Psoas muscle (tissue), 8 donors: ENCODE results near the gene IHH. TPM values are rescaled to one million over a fixed set of nuclear protein-coding genes. Genes with fewer than 3 reads are reported as not detected.

Source experiments
- ATAC-seq, 4 donors: fragments of 200-7000 bp; cut with Tn5 transposase; one replicate each; pipeline ENCODE4 v1.9.1; 2020; ENCODE audit warnings: moderate library complexity in 3 of 4, mild to moderate bottlenecking in 2 of 4
- DNase-seq, 2 donors: peaks; one replicate each; pipeline ENCODE4 v3.0.0-alpha.2; 2020
- H3K27ac ChIP-seq: fragments of 200-600 bp; one replicate; pipeline ENCODE4 v1.8.0; 2022
- H3K27me3 ChIP-seq, 3 donors: fragments of 200-600 bp in 1 of 3; one replicate each; pipeline versions ENCODE4 v1.6.1 to v1.8.0; 2013 to 2022; ENCODE audit warnings: low read length in 2 of 3, mild to moderate bottlenecking in 2 of 3, moderate library complexity in 1 of 3; ENCODE audit not compliant: insufficient read depth in 3 of 3
- H3K36me3 ChIP-seq, 2 donors: fragments of 200-600 bp in 1 of 2; one replicate each; pipeline versions ENCODE4 v1.6.1 to v1.8.0; 2013 to 2022; ENCODE audit warnings: low read depth in 1 of 2, mild to moderate bottlenecking in 1 of 2, moderate library complexity in 1 of 2; ENCODE audit not compliant: insufficient read depth in 1 of 2
- H3K4me1 ChIP-seq: fragments of 200-600 bp; one replicate; pipeline ENCODE4 v1.8.0; 2022
- H3K4me3 ChIP-seq: fragments of 200-600 bp; one replicate; pipeline ENCODE4 v1.8.0; 2022; ENCODE audit warnings: mild to moderate bottlenecking
- H3K9me3 ChIP-seq: fragments of 200-600 bp; one replicate; pipeline ENCODE4 v1.8.0; 2022
- WGBS, 3 donors: extraction: QIAGEN DNeasy Blood & Tissue Kit; methylation state at CpG; one replicate each; pipeline versions ENCODE4 v1.1.6 to v1.1.7; 2013; 5-methylcytosine and 5-hydroxymethylcytosine counted together
- intact Hi-C, 2 donors: fragments of 100-400 bp; cut with DNase I; formaldehyde crosslinking; loops; one replicate each; pipeline versions ENCODE4 v1.11.0 to v1.14.2; 2022
- polyA plus RNA-seq, 3 donors: library from polyadenylated mRNA; stranded (reverse); fragments of 200-250 nt; gene quantifications; one replicate each; pipeline ENCODE4 v1.2.3, GENCODE V29; 2013
- total RNA-seq, 4 donors: library from RNA; stranded (reverse); fragmentation: NEBNext Ultra II Directional in 2 of 4; extraction: Animal tissue kit (Norgen Biotek cat#: 25700) in 2 of 4; gene quantifications; one replicate each; pipeline versions ENCODE4 v1.2.1 to v1.2.4, GENCODE V29; 2021 to 2023
- TF ChIP-seq, protein P1 (sequence below): fragments of 200-600 bp; IDR thresholded peaks from one replicate; pipeline ENCODE4 v1.8.0; 2022; ENCODE audit warnings: antibody characterized with exemption
- donor health status: healthy with polysubstance abuse.
- donor health status: DM: no; HTN: no; CAD: no; lungs with moderate emphysema.
- donor health status: Bipolar disorder and iron deficiency.
- donor health status: healthy.
- donor health status: DM: yes; HTN: yes; CAD: no.
- donor health status: DM: no; HTN: no; CAD: no.
- donor health status: DM: no; HTN: no; CAD: no.
- donor health status: DM: yes; HTN: yes; CAD: no.

IHH gene
- total and polyA plus RNA-seq, 7 donors, result 0.03 to 0.12 TPM; not detected in 5

DNA sequence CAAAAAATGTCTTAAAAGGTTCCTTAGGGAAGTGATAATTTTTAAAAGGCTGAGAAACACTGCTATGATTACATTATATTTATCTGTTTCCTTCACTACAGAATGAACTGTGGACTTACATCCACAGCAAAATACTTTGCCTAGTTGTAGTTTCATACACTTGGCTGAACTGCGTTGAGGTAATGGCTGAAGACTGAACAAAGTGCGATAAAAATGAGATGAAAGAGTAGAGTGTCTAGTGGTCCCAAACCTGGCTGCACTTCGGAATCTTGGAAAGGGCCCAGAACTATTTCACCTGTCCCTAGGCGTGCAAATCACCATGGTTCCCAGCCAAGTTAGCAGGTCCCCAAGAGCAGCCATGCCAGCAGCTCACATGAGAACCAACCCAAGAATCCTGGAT, 18.2 kb upstream of the IHH start:
- Histone ChIP-seq H3K36me3 (peaks cover 4 to 40% of the 10 kb centered on the region in 2 donors), H3K9me3 (no peaks in the 10 kb centered on the region), H3K4me1 (no peaks in the 10 kb centered on the region), H3K4me3 (no peak overlapping the region), H3K27ac (no peak overlapping the region), H3K27me3 (no peaks in the 10 kb centered on the region)
- WGBS, 3 donors, result 94 to 95% (median 95%) methylated on average over 4 of the region's 4 CpGs
- intact Hi-C loops, result loop anchor here in 1 of 2 donors (5.0 kb wide), 1 partner anchor 38 kb away; no protein-coding TSS in a partner anchor
- TF ChIP-seq, protein P1, sequence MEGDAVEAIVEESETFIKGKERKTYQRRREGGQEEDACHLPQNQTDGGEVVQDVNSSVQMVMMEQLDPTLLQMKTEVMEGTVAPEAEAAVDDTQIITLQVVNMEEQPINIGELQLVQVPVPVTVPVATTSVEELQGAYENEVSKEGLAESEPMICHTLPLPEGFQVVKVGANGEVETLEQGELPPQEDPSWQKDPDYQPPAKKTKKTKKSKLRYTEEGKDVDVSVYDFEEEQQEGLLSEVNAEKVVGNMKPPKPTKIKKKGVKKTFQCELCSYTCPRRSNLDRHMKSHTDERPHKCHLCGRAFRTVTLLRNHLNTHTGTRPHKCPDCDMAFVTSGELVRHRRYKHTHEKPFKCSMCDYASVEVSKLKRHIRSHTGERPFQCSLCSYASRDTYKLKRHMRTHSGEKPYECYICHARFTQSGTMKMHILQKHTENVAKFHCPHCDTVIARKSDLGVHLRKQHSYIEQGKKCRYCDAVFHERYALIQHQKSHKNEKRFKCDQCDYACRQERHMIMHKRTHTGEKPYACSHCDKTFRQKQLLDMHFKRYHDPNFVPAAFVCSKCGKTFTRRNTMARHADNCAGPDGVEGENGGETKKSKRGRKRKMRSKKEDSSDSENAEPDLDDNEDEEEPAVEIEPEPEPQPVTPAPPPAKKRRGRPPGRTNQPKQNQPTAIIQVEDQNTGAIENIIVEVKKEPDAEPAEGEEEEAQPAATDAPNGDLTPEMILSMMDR, result no peak
- DNase-seq (no peak), ATAC-seq (no peak)

DNA sequence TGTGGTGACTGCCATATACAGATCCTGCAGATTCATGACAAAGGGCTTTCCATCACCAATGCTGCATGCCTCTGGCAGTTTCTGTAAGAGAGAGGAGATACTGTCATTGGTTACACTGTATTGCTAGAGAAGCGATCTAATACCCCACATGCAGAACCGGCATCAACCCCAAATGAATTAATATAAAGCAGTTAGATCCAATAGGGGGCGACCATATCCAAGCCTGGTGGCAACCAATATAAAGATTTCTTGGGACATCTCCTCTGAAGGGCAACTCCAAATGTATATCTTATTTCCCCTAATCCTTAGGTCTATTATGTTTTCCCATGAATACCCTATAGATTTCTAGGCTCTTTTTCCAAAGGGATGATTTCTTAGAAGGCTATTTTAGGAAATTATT, 17.4 kb upstream of the IHH start:
- no peak for ATAC-seq

DNA sequence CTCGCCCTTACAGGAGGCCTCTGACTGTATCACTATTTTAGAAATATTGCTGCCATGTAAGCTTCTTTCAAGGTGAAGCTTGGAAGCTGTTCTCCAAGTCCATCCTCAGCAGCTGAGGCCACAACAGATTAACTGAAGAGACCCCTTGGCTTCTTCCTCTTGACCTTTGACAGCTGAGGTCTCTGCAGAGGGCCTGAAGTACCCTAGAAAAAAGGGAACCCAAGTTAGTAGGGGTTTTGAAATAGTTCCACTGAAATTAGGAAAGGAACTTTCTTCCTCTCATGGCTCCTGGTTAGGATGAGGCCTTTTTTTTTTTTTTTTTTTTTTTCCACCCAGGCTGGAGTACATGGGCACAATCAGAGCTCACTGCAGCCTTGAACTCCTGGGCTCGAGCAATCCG, 15.5 kb upstream of the IHH start:
- Histone ChIP-seq H3K27ac (no peak overlapping the region), H3K36me3 (peaks cover 4 to 40% of the 10 kb centered on the region in 2 donors), H3K9me3 (no peaks in the 10 kb centered on the region), H3K27me3 (no peaks in the 10 kb centered on the region), H3K4me3 (no peak overlapping the region), H3K4me1 (no peaks in the 10 kb centered on the region)
- DNase-seq (no peak), ATAC-seq (no peak)
- 93 to 98% (median 95%) methylated on average over 3 of the region's 3 CpGs for WGBS, 3 donors
- TF ChIP-seq, protein P1, result no peak
- intact Hi-C loops, result loop anchor here in 1 of 2 donors (5.0 kb wide), 1 partner anchor 41 kb away; no protein-coding TSS in a partner anchor

More for the DNA sequence above, 17.4 kb upstream of the IHH start:
- Histone ChIP-seq H3K4me1 (no peaks in the 10 kb centered on the region), H3K27me3 (no peaks in the 10 kb centered on the region), H3K27ac (no peak overlapping the region), H3K4me3 (no peak overlapping the region), H3K36me3 (peaks cover 4 to 40% of the 10 kb centered on the region in 2 donors), H3K9me3 (no peaks in the 10 kb centered on the region)
- TF ChIP-seq, protein P1, result no peak
- intact Hi-C loops, result loop anchor here in 1 of 2 donors (5.0 kb wide), 1 partner anchor 39 kb away; no protein-coding TSS in a partner anchor
- DNase-seq, result no peak
- WGBS, 3 donors, result 84 to 92% (median 91%) methylated on average over 3 of the region's 3 CpGs

DNA sequence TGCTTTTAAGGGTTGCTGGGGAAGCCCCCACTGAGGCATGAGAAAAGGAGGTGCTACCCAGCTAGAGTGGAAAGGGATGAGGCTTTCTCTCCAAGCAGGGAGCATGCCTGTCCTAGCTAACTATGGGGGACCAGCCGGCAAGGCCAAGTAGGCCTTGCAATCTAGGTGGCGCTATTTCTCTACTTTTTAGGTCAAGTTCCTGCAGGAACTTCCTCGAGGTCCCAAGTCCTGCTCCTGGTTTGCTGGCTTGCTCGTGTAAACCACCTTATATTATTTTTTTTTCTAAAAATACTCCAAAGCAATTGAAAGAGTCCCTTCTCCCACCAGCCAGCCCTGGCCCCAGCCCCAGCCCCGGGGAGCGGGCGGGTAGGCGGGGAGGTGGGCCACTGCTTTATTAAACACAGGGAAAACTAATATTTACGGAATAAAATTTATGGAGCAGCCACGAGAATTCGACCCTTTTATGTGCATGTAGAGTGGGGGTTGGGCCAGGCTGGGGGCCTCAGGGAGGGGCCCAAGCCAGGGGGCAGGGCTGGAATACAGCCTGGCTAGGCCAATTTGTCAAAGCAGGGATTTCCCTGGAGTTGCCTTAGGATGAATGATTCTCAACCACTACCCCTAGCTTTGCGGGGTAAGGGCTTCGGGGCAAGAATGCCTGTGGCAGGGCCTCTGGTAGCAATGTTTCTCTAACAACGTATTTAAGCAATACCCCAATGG, 12.8 kb upstream of the IHH start:
- peaks cover 4 to 40% of the 10 kb centered on the region in 2 donors for H3K36me3 ChIP-seq
- intact Hi-C loops, result loop anchor here in 1 of 2 donors (5.0 kb wide), 1 partner anchor 44 kb away; no protein-coding TSS in a partner anchor

More for the DNA sequence above, 12.8 kb upstream of the IHH start:
- Histone ChIP-seq H3K9me3 (no peaks in the 10 kb centered on the region), H3K4me1 (no peaks in the 10 kb centered on the region), H3K27ac (no peak overlapping the region), H3K27me3 (peaks cover 0 to 3% (median 0%) of the 10 kb centered on the region in 3 donors), H3K4me3 (no peak overlapping the region)
- no peak for DNase-seq
- 58 to 63% (median 59%) methylated on average over 14 of the region's 14 CpGs for WGBS, 3 donors
- TF ChIP-seq, protein P1, result peak; percentile 42
- peak in 1 of 4 donors; percentile 37 for ATAC-seq
